Measurements from ENCODE around the gene ZNF385B.

The ZNF385B gene

GRCh38 chr2:179550214-179550613 lies 311.2 kb downstream of the ZNF385B start:
- DNase-seq (ENCODE audit: low spot score), result no peak
- Mint-ChIP-seq H3K27me3 (ENCODE audit: low read depth) (no peaks in the 10 kb centered on the region), H3K4me1 (ENCODE audit: low read depth) (no peaks in the 10 kb centered on the region), H3K27ac (no peak overlapping the region), H3K4me3 (no peak overlapping the region), H3K36me3 (ENCODE audit: low read depth) (no peaks in the 10 kb centered on the region), H3K9me3 (no peaks in the 10 kb centered on the region)

- H3K27ac Mint-ChIP-seq, result no peak overlapping the region
- no peaks in the 10 kb centered on the region for H3K27me3 Mint-ChIP-seq (ENCODE audit: low read depth)
- no peaks in the 10 kb centered on the region for H3K36me3 Mint-ChIP-seq (ENCODE audit: low read depth)
- H3K4me1 Mint-ChIP-seq (ENCODE audit: low read depth), result no peaks in the 10 kb centered on the region
- no peak overlapping the region for H3K4me3 Mint-ChIP-seq
- no peaks in the 10 kb centered on the region for H3K9me3 Mint-ChIP-seq
- no peak for DNase-seq (ENCODE audit: low spot score)
These were observed 314.8 kb downstream of the ZNF385B start for GRCh38 chr2:179546656-179547055.

- Mint-ChIP-seq H3K27ac (no peak overlapping the region), H3K9me3 (no peaks in the 10 kb centered on the region), H3K4me1 (ENCODE audit: low read depth) (no peaks in the 10 kb centered on the region), H3K27me3 (ENCODE audit: low read depth) (no peaks in the 10 kb centered on the region), H3K36me3 (ENCODE audit: low read depth) (no peaks in the 10 kb centered on the region), H3K4me3 (no peak overlapping the region)
- DNase-seq (ENCODE audit: low spot score), result no peak
These were observed 316.4 kb downstream of the ZNF385B start for GRCh38 chr2:179545024-179545423.

- no peaks in the 10 kb centered on the region for H3K9me3 Mint-ChIP-seq
- H3K27ac Mint-ChIP-seq, result no peak overlapping the region
- no peaks in the 10 kb centered on the region for H3K27me3 Mint-ChIP-seq (ENCODE audit: low read depth)
- H3K4me3 Mint-ChIP-seq, result no peak overlapping the region
- DNase-seq (ENCODE audit: low spot score), result no peak
- no peaks in the 10 kb centered on the region for H3K4me1 Mint-ChIP-seq (ENCODE audit: low read depth)
- H3K36me3 Mint-ChIP-seq (ENCODE audit: low read depth), result no peaks in the 10 kb centered on the region
These were observed 318.0 kb downstream of the ZNF385B start for GRCh38 chr2:179543361-179543901.

- DNase-seq (ENCODE audit: low spot score), result no peak
- no peaks in the 10 kb centered on the region for H3K27me3 Mint-ChIP-seq (ENCODE audit: low read depth)
- no peak overlapping the region for H3K4me3 Mint-ChIP-seq
- no peak overlapping the region for H3K27ac Mint-ChIP-seq
- no peaks in the 10 kb centered on the region for H3K4me1 Mint-ChIP-seq (ENCODE audit: low read depth)
- H3K36me3 Mint-ChIP-seq (ENCODE audit: low read depth), result no peaks in the 10 kb centered on the region
- H3K9me3 Mint-ChIP-seq, result no peaks in the 10 kb centered on the region
These were observed 319.8 kb downstream of the ZNF385B start for GRCh38 chr2:179541586-179541985.

GRCh38 chr2:179539124-179539511 lies 322.3 kb downstream of the ZNF385B start:
- no peak for DNase-seq (ENCODE audit: low spot score)
- Mint-ChIP-seq H3K4me3 (no peak overlapping the region), H3K27me3 (ENCODE audit: low read depth) (no peaks in the 10 kb centered on the region), H3K4me1 (ENCODE audit: low read depth) (no peaks in the 10 kb centered on the region), H3K9me3 (no peaks in the 10 kb centered on the region), H3K27ac (no peak overlapping the region), H3K36me3 (ENCODE audit: low read depth) (no peaks in the 10 kb centered on the region)

- Mint-ChIP-seq H3K4me1 (ENCODE audit: low read depth) (no peaks in the 10 kb centered on the region), H3K9me3 (no peaks in the 10 kb centered on the region), H3K36me3 (ENCODE audit: low read depth) (no peaks in the 10 kb centered on the region), H3K27me3 (ENCODE audit: low read depth) (no peaks in the 10 kb centered on the region), H3K27ac (no peak overlapping the region), H3K4me3 (no peak overlapping the region)
- DNase-seq (ENCODE audit: low spot score), result no peak
These were observed 322.8 kb downstream of the ZNF385B start for GRCh38 chr2:179538406-179539123.

- no peaks in the 10 kb centered on the region for H3K4me1 Mint-ChIP-seq (ENCODE audit: low read depth)
- no peaks in the 10 kb centered on the region for H3K9me3 Mint-ChIP-seq
- no peak overlapping the region for H3K27ac Mint-ChIP-seq
- H3K36me3 Mint-ChIP-seq (ENCODE audit: low read depth), result no peaks in the 10 kb centered on the region
- H3K4me3 Mint-ChIP-seq, result no peak overlapping the region
- DNase-seq (ENCODE audit: low spot score), result no peak
- H3K27me3 Mint-ChIP-seq (ENCODE audit: low read depth), result no peaks in the 10 kb centered on the region
These were observed 325.2 kb downstream of the ZNF385B start for GRCh38 chr2:179536185-179536584.

- no peaks in the 10 kb centered on the region for H3K36me3 Mint-ChIP-seq (ENCODE audit: low read depth)
- no peak overlapping the region for H3K27ac Mint-ChIP-seq
- DNase-seq (ENCODE audit: low spot score), result no peak
- H3K27me3 Mint-ChIP-seq (ENCODE audit: low read depth), result no peaks in the 10 kb centered on the region
- no peaks in the 10 kb centered on the region for H3K4me1 Mint-ChIP-seq (ENCODE audit: low read depth)
- no peak overlapping the region for H3K4me3 Mint-ChIP-seq
- no peaks in the 10 kb centered on the region for H3K9me3 Mint-ChIP-seq
These were observed 327.5 kb downstream of the ZNF385B start for GRCh38 chr2:179533875-179534274.

GRCh38 chr2:179532863-179533278 lies 328.5 kb downstream of the ZNF385B start:
- no peaks in the 10 kb centered on the region for H3K4me1 Mint-ChIP-seq (ENCODE audit: low read depth)
- DNase-seq (ENCODE audit: low spot score), result no peak
- H3K36me3 Mint-ChIP-seq (ENCODE audit: low read depth), result no peaks in the 10 kb centered on the region
- no peaks in the 10 kb centered on the region for H3K9me3 Mint-ChIP-seq
- no peak overlapping the region for H3K27ac Mint-ChIP-seq
- no peaks in the 10 kb centered on the region for H3K27me3 Mint-ChIP-seq (ENCODE audit: low read depth)
- no peak overlapping the region for H3K4me3 Mint-ChIP-seq

- no peaks in the 10 kb centered on the region for H3K36me3 Mint-ChIP-seq (ENCODE audit: low read depth)
- H3K27me3 Mint-ChIP-seq (ENCODE audit: low read depth), result no peaks in the 10 kb centered on the region
- no peaks in the 10 kb centered on the region for H3K9me3 Mint-ChIP-seq
- no peak overlapping the region for H3K27ac Mint-ChIP-seq
- no peak for DNase-seq (ENCODE audit: low spot score)
- H3K4me1 Mint-ChIP-seq (ENCODE audit: low read depth), result no peaks in the 10 kb centered on the region
- H3K4me3 Mint-ChIP-seq, result no peak overlapping the region
These were observed 332.8 kb downstream of the ZNF385B start for GRCh38 chr2:179528576-179529069.

- Mint-ChIP-seq H3K4me1 (ENCODE audit: low read depth) (no peaks in the 10 kb centered on the region), H3K27me3 (ENCODE audit: low read depth) (no peaks in the 10 kb centered on the region), H3K27ac (no peak overlapping the region), H3K9me3 (no peaks in the 10 kb centered on the region), H3K36me3 (ENCODE audit: low read depth) (no peaks in the 10 kb centered on the region), H3K4me3 (no peak overlapping the region)
- no peak for DNase-seq (ENCODE audit: low spot score)
These were observed 336.1 kb downstream of the ZNF385B start for GRCh38 chr2:179525340-179525739.

- no peaks in the 10 kb centered on the region for H3K27me3 Mint-ChIP-seq (ENCODE audit: low read depth)
- no peaks in the 10 kb centered on the region for H3K9me3 Mint-ChIP-seq
- H3K27ac Mint-ChIP-seq, result no peak overlapping the region
- no peaks in the 10 kb centered on the region for H3K4me1 Mint-ChIP-seq (ENCODE audit: low read depth)
- no peaks in the 10 kb centered on the region for H3K36me3 Mint-ChIP-seq (ENCODE audit: low read depth)
- DNase-seq (ENCODE audit: low spot score), result no peak
- H3K4me3 Mint-ChIP-seq, result no peak overlapping the region
These were observed 336.5 kb downstream of the ZNF385B start for GRCh38 chr2:179524809-179525339.

GRCh38 chr2:179521944-179522343 lies 339.5 kb downstream of the ZNF385B start:
- no peaks in the 10 kb centered on the region for H3K9me3 Mint-ChIP-seq
- H3K27ac Mint-ChIP-seq, result no peak overlapping the region
- no peaks in the 10 kb centered on the region for H3K4me1 Mint-ChIP-seq (ENCODE audit: low read depth)
- no peak overlapping the region for H3K4me3 Mint-ChIP-seq
- DNase-seq (ENCODE audit: low spot score), result no peak
- no peaks in the 10 kb centered on the region for H3K36me3 Mint-ChIP-seq (ENCODE audit: low read depth)
- no peaks in the 10 kb centered on the region for H3K27me3 Mint-ChIP-seq (ENCODE audit: low read depth)

All from T-helper 2 cell treated with Interferon-gamma antibody and Interleukin-4, amounts not matched to agents 5 μg/mL and 100 μg/mL, for 36 hours (primary cell).